HepG2 (cell line): Measurements from ENCODE around the gene SAMD4A. TPM values are rescaled to one million over a fixed set of nuclear protein-coding genes. Genes with fewer than 3 reads are reported as not detected.

ENCODE experiments used
- AGO1 ChIP-seq: fragments of 200-400 bp; formaldehyde crosslinking; IDR thresholded peaks from 2 replicates; pipeline ENCODE4 v1.6.1; 2017; ENCODE audit warnings: mild to moderate bottlenecking, low read depth, low read length, moderate library complexity; ENCODE audit not compliant: poor library complexity, severe bottlenecking
- ARNTL ChIP-seq: sonication (generic); formaldehyde crosslinking; IDR thresholded peaks from 2 replicates; pipeline ENCODE4 v1.4.0; 2020; ENCODE audit warnings: mild to moderate bottlenecking, missing genetic modification reagents
- EP300 ChIP-seq, 3 experiments: sonication (generic) in 1 of 3; formaldehyde crosslinking in 1 of 3; IDR thresholded peaks; 2 replicates each; pipeline versions ENCODE4 v1.5.1 to v1.6.1; 2011 to 2020; ENCODE audit warnings: low read depth in 2 of 3, low read length in 2 of 3, borderline replicate concordance in 1 of 3, improper control_type of control experiment in 1 of 3, mild to moderate bottlenecking in 1 of 3, missing genetic modification reagents in 1 of 3, moderate library complexity in 1 of 3
- ETS1 ChIP-seq: sonication (generic); formaldehyde crosslinking; IDR thresholded peaks from 2 replicates; pipeline ENCODE4 v1.4.0; 2020; ENCODE audit warnings: missing genetic modification reagents
- GATA4 ChIP-seq: sonication (generic); IDR thresholded peaks from 2 replicates; pipeline ENCODE4 v1.6.1; 2016; ENCODE audit warnings: antibody characterized with exemption, low read depth, borderline replicate concordance
- HDAC2 ChIP-seq: sonication (generic); formaldehyde crosslinking; IDR thresholded peaks from 2 replicates; pipeline ENCODE4 v1.4.0; 2020; ENCODE audit warnings: missing genetic modification reagents
- HNRNPH1 ChIP-seq: fragments of 200-400 bp; formaldehyde crosslinking; optimal IDR thresholded peaks from 2 replicates; pipeline ENCODE3; 2017; ENCODE audit warnings: mild to moderate bottlenecking, low read depth, low read length
- KAT8 ChIP-seq: IDR thresholded peaks from 2 replicates; pipeline ENCODE4 v1.6.1; 2016; ENCODE audit warnings: missing genetic modification reagents, missing compliant biosample characterization
- KLF9 ChIP-seq: IDR thresholded peaks from 2 replicates; pipeline ENCODE4 v1.6.1; 2016; ENCODE audit warnings: low read depth
- NAIF1 ChIP-seq: sonication (generic); formaldehyde crosslinking; IDR thresholded peaks from 2 replicates; pipeline ENCODE4 v1.5.0; 2020; ENCODE audit warnings: mild to moderate bottlenecking, missing genetic modification reagents, borderline replicate concordance
- PITX1 ChIP-seq: sonication (generic); formaldehyde crosslinking; IDR thresholded peaks from 2 replicates; pipeline ENCODE4 v1.5.1; 2020; ENCODE audit warnings: mild to moderate bottlenecking, missing genetic modification reagents
- RNF2 ChIP-seq: fragments of 450-650 bp; conservative IDR thresholded peaks from 2 replicates; pipeline ENCODE4 v1.6.1; 2016; ENCODE audit warnings: low read depth
- RXRB ChIP-seq: IDR thresholded peaks from 2 replicates; pipeline ENCODE4 v1.6.1; 2016; ENCODE audit warnings: borderline replicate concordance, missing genetic modification reagents, missing compliant biosample characterization
- SKI ChIP-seq: fragments of 450-650 bp; IDR thresholded peaks from one replicate; pipeline ENCODE4 v1.6.1; 2018; ENCODE audit warnings: mild to moderate bottlenecking; ENCODE audit not compliant: partially characterized antibody
- ZFP1 ChIP-seq: IDR thresholded peaks from 2 replicates; pipeline ENCODE4 v1.6.1; 2016
- ZFP90 ChIP-seq: sonication (generic); formaldehyde crosslinking; IDR thresholded peaks from 2 replicates; pipeline ENCODE4 v1.8.0; 2022; ENCODE audit warnings: missing genetic modification reagents, mild to moderate bottlenecking, inconsistent platforms, borderline replicate concordance
- ZFX ChIP-seq: sonication (generic); formaldehyde crosslinking; IDR thresholded peaks from 2 replicates; pipeline ENCODE4 v1.4.0; 2020; ENCODE audit warnings: mild to moderate bottlenecking, low read depth, missing genetic modification reagents, moderate library complexity
- ZGPAT ChIP-seq: IDR thresholded peaks from 2 replicates; pipeline ENCODE4 v1.6.1; 2016; ENCODE audit warnings: mild to moderate bottlenecking
- ZNF234 ChIP-seq: sonication (generic); formaldehyde crosslinking; conservative IDR thresholded peaks from 2 replicates; pipeline ENCODE4 v1.5.1; 2020; ENCODE audit warnings: mild to moderate bottlenecking, missing genetic modification reagents
- ZNF280B ChIP-seq: sonication (generic); formaldehyde crosslinking; IDR thresholded peaks from 2 replicates; pipeline ENCODE4 v1.5.0; 2020; ENCODE audit warnings: missing genetic modification reagents, mild to moderate bottlenecking, borderline replicate concordance
- ZNF333 ChIP-seq: sonication (generic); formaldehyde crosslinking; IDR thresholded peaks from 2 replicates; pipeline ENCODE4 v1.4.0; 2020; ENCODE audit warnings: mild to moderate bottlenecking, missing genetic modification reagents, borderline replicate concordance
- ZNF362 ChIP-seq: sonication (generic); formaldehyde crosslinking; IDR thresholded peaks from 2 replicates; pipeline ENCODE4 v1.4.0; 2020; ENCODE audit warnings: missing genetic modification reagents, mild to moderate bottlenecking, borderline replicate concordance
- ZNF564 ChIP-seq: sonication (generic); formaldehyde crosslinking; IDR thresholded peaks from 2 replicates; pipeline ENCODE4 v1.8.1; 2023; ENCODE audit warnings: mild to moderate bottlenecking, missing genetic modification reagents
- ZNF850 ChIP-seq: sonication (generic); formaldehyde crosslinking; conservative IDR thresholded peaks from 2 replicates; pipeline ENCODE4 v1.9.0; 2021; ENCODE audit warnings: mild to moderate bottlenecking, missing genetic modification reagents
- polyA plus RNA-seq, 8 experiments: library from polyadenylated mRNA; depleted of rRNA in 3 of 8; stranded (reverse) in 7 of 8; unstranded in 1 of 8; fragments of >200 nt; fragmentation: Illumina TruSeq in 4 of 8; extraction: Trizol in 4 of 8; gene quantifications; 2 replicates each; pipeline versions ENCODE4 v1.2.1 to v1.2.3, GENCODE V29; 2011 to 2016; ENCODE audit warnings: low read depth in 4 of 8, missing spikeins in 1 of 8, mixed read lengths in 1 of 8; ENCODE audit not compliant: insufficient read depth in 1 of 8
- total RNA-seq, 5 experiments: library from RNA; depleted of rRNA; stranded (reverse); fragments of >200 nt; fragmentation: Illumina TruSeq; extraction: Trizol; gene quantifications; 2 replicates each; pipeline ENCODE4 v1.2.3, GENCODE V29; 2016; ENCODE audit warnings: low read depth in 1 of 5

The SAMD4A gene
- total and polyA plus RNA-seq, 2 of the 13 experiments (the other 11 are each of a cell fraction or from before 2014, with no cell fraction given), result 11.8 to 13.0 TPM

- TF ChIP-seq ZNF280B (CRISPR knock-in tag) (0 out of 2 replicates have a peak, but pooled peaks have one; percentile 73), ZNF333 (peak; percentile 86), RNF2 (peak; percentile 45; the same call in 1 of the 2 replicates), KLF9 (CRISPR knock-in tag) (no peak), NAIF1 (peak; percentile 88; the same call in 1 of the 2 replicates), HDAC2 (CRISPR knock-in tag) (peak; percentile 51), ZGPAT (CRISPR knock-in tag) (peak; percentile 85), ZNF362 (CRISPR knock-in tag) (0 out of 2 replicates have a peak, but pooled peaks have one; percentile 6), HNRNPH1 (no peak), AGO1 (peak; percentile 43), RXRB (peak; percentile 46), GATA4 (no peak), ZNF850 (no peak), PITX1 (CRISPR knock-in tag) (peak; percentile 62), SKI (peak; percentile 6), EP300 (IDR thresholded peaks at IDR 0.05; ENCODE audit: low read depth in 2 of 2, low read length in 2 of 2) (0 out of 4 replicates have a peak, but pooled peaks of 1 of the 2 experiments have one; percentile 11), EP300 (CRISPR knock-in tag; IDR thresholded peaks at IDR 0.05; ENCODE audit: borderline replicate concordance) (no peak), ZFP90 (CRISPR knock-in tag) (no peak), ZFX (CRISPR knock-in tag) (peak; percentile 92), KAT8 (CRISPR knock-in tag) (peak; percentile 59), ZNF564 (CRISPR knock-in tag) (peak; percentile 71), ARNTL (CRISPR knock-in tag) (peak; percentile 45; the same call in 1 of the 2 replicates), ETS1 (CRISPR knock-in tag) (0 out of 2 replicates have a peak, but pooled peaks have one; percentile 67), ZFP1 (CRISPR knock-in tag) (no peak), ZNF234 (CRISPR knock-in tag) (no peak)
Observed at GRCh38 chr14:54564868-54565784, 1.8 kb upstream of the SAMD4A start (continued).
